Breast epithelium (tissue), 4 donors: Measurements from ENCODE around the gene CABLES2. TPM values are rescaled to one million over a fixed set of nuclear protein-coding genes. Genes with fewer than 3 reads are reported as not detected.

Experiments used
- DNase-seq, 2 donors: peaks; one replicate each; pipeline ENCODE4 v3.0.0-alpha.2; 2019; ENCODE audit warnings: low spot score in 2 of 2
- H3K27ac ChIP-seq, 2 donors: fragments of 200-600 bp; sonication (generic) in 1 of 2; one replicate each; pipeline ENCODE4 v1.5.1; 2016 to 2019; ENCODE audit warnings: mild to moderate bottlenecking in 1 of 2
- H3K27me3 ChIP-seq, 2 donors: fragments of 200-600 bp; sonication (generic) in 1 of 2; one replicate each; pipeline versions ENCODE4 v1.5.1 to v1.6.0; 2017 to 2019; ENCODE audit warnings: control low read depth in 1 of 2, mild to moderate bottlenecking in 1 of 2
- H3K36me3 ChIP-seq: fragments of 200-600 bp; one replicate; pipeline ENCODE4 v1.5.1; 2019
- H3K4me1 ChIP-seq, 2 donors: fragments of 200-600 bp; sonication (generic); one replicate each; pipeline ENCODE4 v1.5.1; 2016 to 2019; ENCODE audit warnings: control low read depth in 1 of 2
- H3K4me3 ChIP-seq, 3 donors: fragments of 200-600 bp; sonication (generic); 1 replicate in 2 of 3; 2 replicates in 1 of 3; pipeline ENCODE4 v1.5.1; 2016 to 2019; ENCODE audit warnings: mild to moderate bottlenecking in 3 of 3, moderate library complexity in 2 of 3
- H3K9me3 ChIP-seq, 2 donors: fragments of 200-600 bp; sonication (generic) in 1 of 2; one replicate each; pipeline ENCODE4 v1.5.1; 2016 to 2019; ENCODE audit warnings: control low read depth in 1 of 2
- CTCF ChIP-seq, 3 donors: fragments of 450-650 bp; IDR thresholded peaks; one replicate each; pipeline ENCODE4 v1.5.1; 2016 to 2017; ENCODE audit warnings: antibody characterized with exemption in 3 of 3, mild to moderate bottlenecking in 3 of 3, moderate library complexity in 3 of 3
- POLR2A ChIP-seq: fragments of 450-650 bp; IDR thresholded peaks from one replicate; pipeline ENCODE4 v1.6.1; 2016; ENCODE audit warnings: antibody characterized with exemption, mild to moderate bottlenecking, moderate library complexity
- POLR2AphosphoS5 ChIP-seq, 3 donors: sonication (generic); formaldehyde crosslinking; IDR thresholded peaks; one replicate each; pipeline ENCODE4 v1.6.1; 2017; ENCODE audit warnings: antibody characterized with exemption in 3 of 3
- intact Hi-C: fragments of 100-400 bp; cut with DNase I; formaldehyde crosslinking; loops from one replicate; pipeline ENCODE4 v1.15.1; 2023; ENCODE audit warnings: low total_unique reads
- total RNA-seq, 3 donors: library from RNA; depleted of rRNA; stranded (reverse); fragments of >200 nt; gene quantifications; one replicate each; pipeline ENCODE4 v1.1.0, GENCODE V29; 2016

CABLES2 gene
- total RNA-seq, 3 donors from 2014 or later, result 1.8 to 3.2 (median 2.9) TPM

- DNase-seq, result no peak
- Histone ChIP-seq H3K9me3 (no peaks in the 10 kb centered on the region), H3K4me1 (no peaks in the 10 kb centered on the region), H3K36me3 (no peaks in the 10 kb centered on the region), H3K27ac (no peak overlapping the region), H3K27me3 (peaks cover 4 to 67% of the 10 kb centered on the region in 2 donors), H3K4me3 (no peak overlapping the region)
- TF ChIP-seq CTCF (IDR thresholded peaks at IDR 0.05), result no peak
- intact Hi-C loops, result no loop called here
These were observed 41.0 kb upstream of the CABLES2 start for GRCh38 chr20:62448038-62448437.

GRCh38 chr20:62446888-62447869 is 40.1 kb upstream of the CABLES2 start:
- intact Hi-C loops, result no loop called here
- Histone ChIP-seq H3K4me3 (no peak overlapping the region), H3K36me3 (no peaks in the 10 kb centered on the region), H3K27me3 (peaks cover 2 to 59% of the 10 kb centered on the region in 2 donors), H3K27ac (no peak overlapping the region), H3K4me1 (no peaks in the 10 kb centered on the region), H3K9me3 (no peaks in the 10 kb centered on the region)
- DNase-seq, result no peak
- no peak for TF ChIP-seq CTCF (IDR thresholded peaks at IDR 0.05)
- no peak for TF ChIP-seq POLR2A
- no peak for TF ChIP-seq POLR2AphosphoS5 (IDR thresholded peaks at IDR 0.05)

- Histone ChIP-seq H3K27ac (no peak overlapping the region), H3K4me1 (no peaks in the 10 kb centered on the region), H3K9me3 (no peaks in the 10 kb centered on the region), H3K27me3 (peaks cover 2 to 60% of the 10 kb centered on the region in 2 donors), H3K4me3 (no peak overlapping the region), H3K36me3 (no peaks in the 10 kb centered on the region)
- TF ChIP-seq CTCF (IDR thresholded peaks at IDR 0.05) (no peak), POLR2A (no peak), POLR2AphosphoS5 (IDR thresholded peaks at IDR 0.05) (no peak)
- intact Hi-C loops, result no loop called here
- DNase-seq, result no peak
These were observed 39.4 kb upstream of the CABLES2 start for GRCh38 chr20:62446481-62446880.

- Histone ChIP-seq H3K27me3 (peaks cover 2 to 62% of the 10 kb centered on the region in 2 donors), H3K4me1 (no peaks in the 10 kb centered on the region), H3K4me3 (no peak overlapping the region), H3K9me3 (no peaks in the 10 kb centered on the region), H3K27ac (no peak overlapping the region), H3K36me3 (no peaks in the 10 kb centered on the region)
- no peak for DNase-seq
- intact Hi-C loops, result no loop called here
- TF ChIP-seq POLR2A (no peak), POLR2AphosphoS5 (IDR thresholded peaks at IDR 0.05) (no peak), CTCF (IDR thresholded peaks at IDR 0.05) (no peak)
These were observed 38.7 kb upstream of the CABLES2 start for GRCh38 chr20:62445553-62446340.

GRCh38 chr20:62444286-62444685 is 37.2 kb upstream of the CABLES2 start:
- H3K4me1 ChIP-seq, result no peaks in the 10 kb centered on the region
- peaks cover 2 to 48% of the 10 kb centered on the region in 2 donors for H3K27me3 ChIP-seq
- no peaks in the 10 kb centered on the region for H3K36me3 ChIP-seq
- intact Hi-C loops, result no loop called here
- no peak overlapping the region for H3K4me3 ChIP-seq
- H3K9me3 ChIP-seq, result no peaks in the 10 kb centered on the region
- no peak for DNase-seq
- TF ChIP-seq CTCF (IDR thresholded peaks at IDR 0.05) (no peak), POLR2AphosphoS5 (IDR thresholded peaks at IDR 0.05) (no peak)
- no peak overlapping the region for H3K27ac ChIP-seq
